Uterus (tissue), 4 donors: Measurements from ENCODE around the gene TNS2. TPM values are rescaled to one million over a fixed set of nuclear protein-coding genes. Genes with fewer than 3 reads are reported as not detected.
"Not testable (repeated sequence)": the region's sequence is repeated elsewhere in the genome, so short reads cannot be mapped to it uniquely, and the experiment has no call there.

ENCODE experiments used
- DNase-seq, 2 donors: peaks; one replicate each; pipeline ENCODE4 v3.0.0-alpha.2; 2019 to 2020
- H3K27ac ChIP-seq, 2 donors: fragments of 200-600 bp; sonication (generic); 1 replicate in 1 of 2; 2 replicates in 1 of 2; pipeline ENCODE4 v1.5.1; 2016 to 2018
- H3K27me3 ChIP-seq, 2 donors: fragments of 200-600 bp; sonication (generic); one replicate each; pipeline ENCODE4 v1.5.1; 2018 to 2019; ENCODE audit warnings: control low read depth in 1 of 2
- H3K36me3 ChIP-seq, 2 donors: fragments of 200-600 bp; sonication (generic); one replicate each; pipeline ENCODE4 v1.5.1; 2019; ENCODE audit warnings: control low read depth in 1 of 2
- H3K4me1 ChIP-seq, 2 donors: fragments of 200-600 bp; sonication (generic); one replicate each; pipeline ENCODE4 v1.5.1; 2018 to 2019; ENCODE audit warnings: control low read depth in 1 of 2
- H3K4me3 ChIP-seq, 2 donors: fragments of 200-600 bp; sonication (generic); 1 replicate in 1 of 2; 2 replicates in 1 of 2; pipeline ENCODE4 v1.5.1; 2018 to 2019; ENCODE audit warnings: mild to moderate bottlenecking in 1 of 2
- H3K9me3 ChIP-seq, 2 donors: fragments of 200-600 bp; sonication (generic); one replicate each; pipeline ENCODE4 v1.5.1; 2019; ENCODE audit warnings: control low read depth in 1 of 2
- POLR2A ChIP-seq, 2 donors: fragments of 450-650 bp; IDR thresholded peaks; one replicate each; pipeline ENCODE4 v1.6.1; 2016; ENCODE audit warnings: antibody characterized with exemption in 2 of 2, mild to moderate bottlenecking in 1 of 2, moderate library complexity in 1 of 2
- intact Hi-C: fragments of 100-400 bp; cut with DNase I; formaldehyde crosslinking; loops from one replicate; pipeline ENCODE4 v1.15.1; 2023; ENCODE audit warnings: low total_unique reads
- total RNA-seq, 4 donors: library from RNA; depleted of rRNA in 3 of 4; stranded (reverse); fragments of >200 nt in 3 of 4; gene quantifications; one replicate each; pipeline versions ENCODE4 v1.1.0 to v1.2.4, GENCODE V29; 2014 to 2023
- TF ChIP-seq, protein P1 (sequence below), 4 experiments: fragments of 200-600 bp in 2 of 4; fragments of 450-650 bp in 2 of 4; sonication (generic) in 2 of 4; IDR thresholded peaks; one replicate each; pipeline ENCODE4 v1.5.1; 2016 to 2019; ENCODE audit warnings: antibody characterized with exemption in 4 of 4, mild to moderate bottlenecking in 2 of 4, moderate library complexity in 1 of 4
- donor health status: DM: yes; HTN: yes; CAD: no.

Gene TNS2
- total RNA-seq, 4 donors from 2014 or later, result 64.0 to 394 (median 112) TPM

DNA sequence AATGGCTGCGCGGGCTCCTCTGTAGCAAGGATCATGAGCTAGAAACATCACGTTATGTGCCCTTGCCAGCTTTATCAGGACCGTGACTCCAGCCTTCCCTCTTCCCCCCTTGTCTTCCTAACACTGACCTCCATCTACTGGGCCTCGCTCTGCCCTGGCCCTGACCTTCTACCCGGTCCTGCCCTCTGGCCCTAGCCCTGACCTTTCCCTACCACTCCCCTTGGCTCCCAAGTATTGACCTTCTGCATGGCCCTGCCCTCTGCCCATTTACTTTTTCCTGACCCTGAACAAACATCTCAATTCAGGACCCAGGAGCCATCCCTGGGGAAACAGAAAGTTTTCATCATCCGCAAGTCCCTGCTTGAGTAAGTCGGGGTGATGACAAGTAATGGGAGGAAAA, 55.4 kb downstream of the TNS2 start:
- Histone ChIP-seq H3K9me3 (no peaks in the 10 kb centered on the region), H3K27ac (no peak overlapping the region), H3K4me1 (no peaks in the 10 kb centered on the region), H3K27me3 (no peaks in the 10 kb centered on the region), H3K4me3 (no peak overlapping the region), H3K36me3 (no peaks in the 10 kb centered on the region)
- intact Hi-C loops, result no loop called here
- TF ChIP-seq POLR2A (IDR thresholded peaks at IDR 0.05), result no peak
- TF ChIP-seq, protein P1, sequence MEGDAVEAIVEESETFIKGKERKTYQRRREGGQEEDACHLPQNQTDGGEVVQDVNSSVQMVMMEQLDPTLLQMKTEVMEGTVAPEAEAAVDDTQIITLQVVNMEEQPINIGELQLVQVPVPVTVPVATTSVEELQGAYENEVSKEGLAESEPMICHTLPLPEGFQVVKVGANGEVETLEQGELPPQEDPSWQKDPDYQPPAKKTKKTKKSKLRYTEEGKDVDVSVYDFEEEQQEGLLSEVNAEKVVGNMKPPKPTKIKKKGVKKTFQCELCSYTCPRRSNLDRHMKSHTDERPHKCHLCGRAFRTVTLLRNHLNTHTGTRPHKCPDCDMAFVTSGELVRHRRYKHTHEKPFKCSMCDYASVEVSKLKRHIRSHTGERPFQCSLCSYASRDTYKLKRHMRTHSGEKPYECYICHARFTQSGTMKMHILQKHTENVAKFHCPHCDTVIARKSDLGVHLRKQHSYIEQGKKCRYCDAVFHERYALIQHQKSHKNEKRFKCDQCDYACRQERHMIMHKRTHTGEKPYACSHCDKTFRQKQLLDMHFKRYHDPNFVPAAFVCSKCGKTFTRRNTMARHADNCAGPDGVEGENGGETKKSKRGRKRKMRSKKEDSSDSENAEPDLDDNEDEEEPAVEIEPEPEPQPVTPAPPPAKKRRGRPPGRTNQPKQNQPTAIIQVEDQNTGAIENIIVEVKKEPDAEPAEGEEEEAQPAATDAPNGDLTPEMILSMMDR (IDR thresholded peaks at IDR 0.05), result no peak
- DNase-seq, result no peak

DNA sequence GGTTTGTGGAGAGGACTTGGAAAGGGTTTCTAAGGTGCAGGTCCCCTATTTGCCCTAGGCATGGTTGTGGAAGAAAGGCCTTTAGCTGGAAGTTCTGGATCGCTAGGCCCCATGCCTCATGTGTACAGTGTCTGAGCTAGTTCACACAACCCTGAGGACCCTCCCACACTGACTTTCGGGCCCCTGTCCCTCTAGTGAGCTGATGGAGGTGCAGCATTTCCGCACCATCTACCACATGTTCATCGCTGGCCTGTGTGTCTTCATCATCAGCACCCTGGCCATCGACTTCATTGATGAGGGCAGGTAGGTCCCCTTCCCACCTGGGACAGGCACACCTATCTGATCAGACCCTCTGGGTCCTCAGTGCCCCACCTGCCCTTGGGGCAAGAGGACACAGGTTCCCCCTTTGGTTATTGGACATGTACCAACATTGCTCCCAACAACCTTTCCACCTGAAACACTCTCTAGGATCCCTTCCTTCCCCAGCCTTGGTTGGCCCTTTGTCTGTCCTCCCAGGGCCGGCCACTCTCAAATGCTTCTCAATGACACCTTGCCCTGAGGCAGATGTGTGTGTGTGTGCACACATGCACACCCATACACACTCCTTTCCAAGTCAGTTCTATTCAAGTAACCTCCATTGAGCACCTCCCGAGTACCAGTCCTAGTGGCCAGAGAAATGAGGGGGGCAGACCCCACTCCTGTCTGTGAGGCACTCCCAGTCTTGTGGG, 56.0 kb downstream of the TNS2 start:
- Histone ChIP-seq H3K27me3 (no peaks in the 10 kb centered on the region), H3K4me3 (no peak overlapping the region), H3K4me1 (no peaks in the 10 kb centered on the region), H3K36me3 (no peaks in the 10 kb centered on the region), H3K27ac (no peak overlapping the region), H3K9me3 (no peaks in the 10 kb centered on the region)
- DNase-seq, result no peak
- no peak for TF ChIP-seq POLR2A (IDR thresholded peaks at IDR 0.05)
- TF ChIP-seq, protein P1 (IDR thresholded peaks at IDR 0.05), result no peak
- intact Hi-C loops, result no loop called here

DNA sequence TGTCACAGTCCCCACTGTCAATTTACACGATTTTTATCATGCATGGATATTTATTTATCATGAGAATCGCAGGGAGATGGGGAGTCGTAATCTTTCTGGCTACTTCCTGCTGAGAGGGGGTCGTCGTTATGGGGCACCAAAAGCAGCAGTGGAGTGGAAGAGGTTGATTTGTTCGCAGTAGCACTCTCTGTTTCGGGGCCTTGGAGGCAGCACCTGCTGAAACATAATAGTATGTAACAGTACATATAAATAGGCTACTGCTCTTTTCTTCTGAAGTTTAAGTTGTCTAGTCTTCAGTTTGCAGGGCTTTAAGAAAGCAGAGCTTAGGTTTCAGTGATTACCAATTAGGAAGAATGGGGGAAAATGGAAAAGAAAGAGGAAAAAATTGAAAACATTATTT, 57.3 kb downstream of the TNS2 start:
- Histone ChIP-seq H3K9me3 (no peaks in the 10 kb centered on the region), H3K27ac (no peak overlapping the region), H3K4me3 (no peak overlapping the region), H3K36me3 (no peaks in the 10 kb centered on the region), H3K4me1 (no peaks in the 10 kb centered on the region), H3K27me3 (no peaks in the 10 kb centered on the region)
- TF ChIP-seq, protein P1 (IDR thresholded peaks at IDR 0.05), result no peak
- no peak for TF ChIP-seq POLR2A (IDR thresholded peaks at IDR 0.05)
- DNase-seq, result no peak
- intact Hi-C loops, result no loop called here

DNA sequence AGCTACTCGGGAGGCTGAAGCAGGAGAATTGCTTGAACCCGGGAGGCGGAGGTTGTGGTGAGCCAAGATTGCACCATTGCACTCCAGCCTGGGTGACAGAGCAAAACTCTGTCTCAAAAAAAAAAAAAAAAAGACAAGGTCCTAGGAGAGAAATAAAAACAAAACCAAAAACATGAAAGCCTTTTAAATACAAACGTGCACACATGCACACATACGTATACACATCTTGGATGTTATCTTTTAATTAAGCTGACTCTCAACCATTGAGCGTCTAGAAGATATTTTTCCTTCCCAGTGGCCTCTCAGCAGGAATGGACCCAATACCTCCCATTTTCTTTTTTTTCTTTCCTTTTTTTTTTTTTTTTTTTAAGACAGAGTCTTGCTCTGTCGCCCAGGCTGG, 62.6 kb downstream of the TNS2 start:
- H3K27ac ChIP-seq, H3K4me1 ChIP-seq, H3K9me3 ChIP-seq, H3K4me3 ChIP-seq, DNase-seq, intact Hi-C loops, H3K36me3 ChIP-seq, H3K27me3 ChIP-seq: not testable (repeated sequence)

DNA sequence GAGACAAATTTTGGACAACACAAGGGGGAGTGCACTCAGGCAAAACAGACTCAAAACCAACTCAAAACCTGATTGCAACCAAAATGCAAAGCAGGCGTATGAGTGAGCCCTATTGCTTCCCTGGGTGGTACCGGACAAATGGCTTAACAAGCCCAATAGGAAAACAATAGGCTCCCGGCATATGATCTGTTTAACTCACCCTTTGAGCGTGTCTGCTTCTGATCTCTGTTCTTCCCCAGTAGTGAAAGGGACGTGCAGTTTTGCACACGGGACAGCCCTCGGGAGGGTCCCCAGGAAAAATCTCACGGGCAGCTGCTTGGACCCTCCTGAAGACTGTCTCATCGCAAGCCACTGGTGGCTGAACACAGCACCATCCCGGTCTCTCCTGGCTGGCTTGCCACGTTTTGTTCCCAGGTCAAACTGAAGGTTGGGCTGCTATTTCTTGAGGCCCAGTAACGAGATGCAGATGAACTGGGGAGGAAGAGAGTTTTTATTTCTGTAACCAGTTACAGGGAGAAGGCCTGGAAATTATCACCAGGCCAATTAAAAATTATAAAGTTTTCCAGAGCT, 63.4 kb downstream of the TNS2 start:
- TF ChIP-seq, protein P1 (IDR thresholded peaks at IDR 0.05), result no peak
- TF ChIP-seq POLR2A (IDR thresholded peaks at IDR 0.05), result no peak
- H3K36me3 ChIP-seq, result no peaks in the 10 kb centered on the region
- H3K9me3 ChIP-seq, result no peaks in the 10 kb centered on the region
- H3K4me3 ChIP-seq, result no peak overlapping the region
- DNase-seq, result no peak
- H3K27me3 ChIP-seq, result no peaks in the 10 kb centered on the region
- no peaks in the 10 kb centered on the region for H3K4me1 ChIP-seq
- intact Hi-C loops, result no loop called here
- no peak overlapping the region for H3K27ac ChIP-seq
